ENCODE measurements around the gene S100A9. TPM values are rescaled to one million over a fixed set of nuclear protein-coding genes. Genes with fewer than 3 reads are reported as not detected.

The S100A9 gene
- total RNA-seq, 1 experiment from 2014 or later, result 0.33 TPM

GRCh38 chr1:153348511-153349362 is 8.9 kb upstream of the S100A9 start, which contains the start of gene PGLYRP4:
Gene PGLYRP4 (minus strand): TSS chr1:153348841. CDS start chr1:153347932, 909 bp downstream.
- no peak for TF ChIP-seq GTF2I (CRISPR knock-in tag; conservative IDR thresholded peaks at IDR 0.05)
- H3K4me3 Mint-ChIP-seq, result no peak within 1 kb of the TSS
- H3K27me3 Mint-ChIP-seq (ENCODE audit: low read depth), result peaks cover 20% of the 10 kb centered on the region
- no peaks in the 10 kb centered on the region for H3K36me3 Mint-ChIP-seq
- ChIA-PET POLR2A (no interaction called here), CTCF (interaction anchor here (0.6 to 2.4 kb wide), 15 partner anchors 9 to 310 kb away, joined by 3 to 33 read pairs (median 4); partner anchors contain the start of genes PGLYRP3, S100A9 and SNAPIN)
- H3K9me3 Mint-ChIP-seq, result no peaks in the 10 kb centered on the region
- ATAC-seq (peak; percentile 82), DNase-seq (ENCODE audit: low spot score) (no peak)
- H3K27ac Mint-ChIP-seq, result no peak within 1 kb of the TSS
- peaks cover 8% of the 10 kb centered on the region for H3K4me1 Mint-ChIP-seq

- DNase-seq (ENCODE audit: low spot score), result no peak
- ATAC-seq, result no peak
- Mint-ChIP-seq H3K4me3 (no peak overlapping the region), H3K36me3 (no peaks in the 10 kb centered on the region), H3K9me3 (no peaks in the 10 kb centered on the region), H3K4me1 (peaks cover 3% of the 10 kb centered on the region; the same call in 1 of the 2 replicates), H3K27me3 (ENCODE audit: low read depth) (peaks cover 18% of the 10 kb centered on the region; the same call in 1 of the 2 replicates), H3K27ac (no peak overlapping the region)
- ChIA-PET POLR2A (no interaction called here), CTCF (interaction anchor here (0.7 to 2.4 kb wide), 8 partner anchors 8 to 195 kb away, joined by 3 to 33 read pairs (median 4); partner anchors contain the start of gene S100A9)
- TF ChIP-seq USF1 (CRISPR knock-in tag; IDR thresholded peaks at IDR 0.05), result no peak
- no peak for TF ChIP-seq SP1 (CRISPR knock-in tag; conservative IDR thresholded peaks at IDR 0.05)
- TF ChIP-seq HMGXB4 (CRISPR knock-in tag; IDR thresholded peaks at IDR 0.05), result no peak
- TF ChIP-seq SMAD3 (CRISPR knock-in tag; IDR thresholded peaks at IDR 0.05; ENCODE audit: borderline replicate concordance), result no peak
- no peak for TF ChIP-seq MXD4 (CRISPR knock-in tag; IDR thresholded peaks at IDR 0.05; ENCODE audit: borderline replicate concordance)
- TF ChIP-seq ZBTB43 (CRISPR knock-in tag; IDR thresholded peaks at IDR 0.05), result no peak
- no peak for TF ChIP-seq E2F1 (CRISPR knock-in tag; IDR thresholded peaks at IDR 0.05)
- no peak for TF ChIP-seq MAX (CRISPR knock-in tag; IDR thresholded peaks at IDR 0.05)
- no peak for TF ChIP-seq PREB (CRISPR knock-in tag; IDR thresholded peaks at IDR 0.05; ENCODE audit: borderline replicate concordance)
- TF ChIP-seq CREM (CRISPR knock-in tag; IDR thresholded peaks at IDR 0.05), result no peak
- TF ChIP-seq ZNF317 (CRISPR knock-in tag; IDR thresholded peaks at IDR 0.05; ENCODE audit: borderline replicate concordance, low read depth), result no peak
- TF ChIP-seq ATF2 (CRISPR knock-in tag; IDR thresholded peaks at IDR 0.05; ENCODE audit: borderline replicate concordance, low read depth), result no peak
- TF ChIP-seq PRDM15 (CRISPR knock-in tag; IDR thresholded peaks at IDR 0.05), result no peak
- TF ChIP-seq ZNF263 (CRISPR knock-in tag; IDR thresholded peaks at IDR 0.05; ENCODE audit: low read depth), result no peak
- no peak for TF ChIP-seq HMGA2 (CRISPR knock-in tag; IDR thresholded peaks at IDR 0.05)
- no peak for TF ChIP-seq EMX1 (CRISPR knock-in tag; IDR thresholded peaks at IDR 0.05)
These were observed 8.0 kb upstream of the S100A9 start for GRCh38 chr1:153349363-153350320.
